ENCODE results near the gene PRDX2. TPM values are rescaled to one million over a fixed set of nuclear protein-coding genes. Genes with fewer than 3 reads are reported as not detected.

The PRDX2 gene
- total and polyA plus RNA-seq, 10 of the 15 experiments (the other 5 are each of a cell fraction or from before 2014, with no cell fraction given): 93.0 to 812 (median 344) TPM

DNA sequence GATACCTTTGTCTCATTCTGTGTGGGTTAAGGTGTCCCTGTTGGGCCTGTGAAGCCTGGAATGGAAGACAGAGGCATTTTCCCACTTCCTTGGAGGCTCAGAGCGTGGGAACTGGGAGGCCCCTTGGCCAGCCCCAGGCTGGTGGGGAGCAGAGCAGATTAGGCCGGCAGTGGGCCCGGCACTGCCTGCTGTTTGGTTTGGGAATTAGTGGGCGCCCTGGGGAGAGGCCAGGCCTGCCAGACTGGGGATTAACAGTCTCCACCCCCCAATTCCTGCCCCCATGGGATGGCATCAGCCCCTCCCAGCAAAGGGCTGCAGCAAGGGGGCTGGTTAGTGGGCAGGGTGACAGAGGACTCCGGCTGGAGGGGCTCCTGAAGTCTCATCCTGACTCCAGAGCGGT lies 53.1 kb downstream of the PRDX2 start:
- 95% methylated on average over 6 of the region's 6 CpGs for WGBS (ENCODE audit: insufficient coverage, insufficient replicate concordance, low lambda C conversion rate, missing lambda C conversion rate)
- no peaks in the 10 kb centered on the region for H4K20me1 ChIP-seq (ENCODE audit: control insufficient read depth, insufficient read depth)
- POLR2A ChIA-PET: interaction anchor here (0.6 kb wide), 1 partner anchor 185 kb away, joined by 4 read pairs; the partner anchor contains the start of gene FARSA
- DNase-seq (ENCODE audit: low read depth, low spot score) (no peak), ATAC-seq (no peak), FAIRE-seq (no peak)
- RAD21 ChIA-PET (ENCODE audit: unreplicated experiment): no interaction called here
- CTCF ChIA-PET: interaction anchor here (0.6 to 2.5 kb wide), 3 partner anchors 9 to 139 kb away, joined by 3 to 12 read pairs (median 9); no protein-coding TSS in a partner anchor
- no TSS peak for BruUV-seq (replicated peaks)
- H3K79me2 ChIP-seq (ENCODE audit: control insufficient read depth, insufficient read depth, low read length): no peaks in the 10 kb centered on the region
- H3K9me3 ChIP-seq (replicated peaks; ENCODE audit: control insufficient read depth, insufficient read depth, low read length): peaks cover 11% of the 10 kb centered on the region; the same call in 1 of the 3 replicates
- no peak overlapping the region for H3K4me3 ChIP-seq
- no peak overlapping the region for H2AFZ ChIP-seq (ENCODE audit: control insufficient read depth, low read depth, low read length)
- intact Hi-C loops (cut with micrococcal nuclease; ENCODE audit: unreplicated experiment) (no loop called here), in situ Hi-C loops (cut with MboI) (no loop called here)
- H3K9ac ChIP-seq (ENCODE audit: control insufficient read depth, insufficient read depth, low read length): no peak overlapping the region
- H3K27ac ChIP-seq (ENCODE audit: control insufficient read depth, insufficient read depth): no peak overlapping the region
- peaks cover 0 to 8% of the 10 kb centered on the region in 2 experiments; a peak in 2 of 4 replicates for H3K36me3 ChIP-seq (ENCODE audit: control insufficient read depth in 2 of 2, insufficient read depth in 2 of 2, low read length in 1 of 2)
- SMC1A ChIA-PET (ENCODE audit: uncharacterized antibody, unreplicated experiment): no interaction called here
- no peaks in the 10 kb centered on the region for H3K27me3 ChIP-seq (replicated peaks in 1 of 2; ENCODE audit: control insufficient read depth in 2 of 2, insufficient read depth in 2 of 2, low read length in 1 of 2)
- no peak overlapping the region for H3K4me2 ChIP-seq (ENCODE audit: control insufficient read depth, insufficient read depth)
- no peaks in the 10 kb centered on the region for H3K4me1 ChIP-seq (ENCODE audit: control insufficient read depth, insufficient read depth, low read length)
- TF ChIP-seq RB1 (IDR thresholded peaks at IDR 0.05; ENCODE audit: borderline replicate concordance): no peak
- TF ChIP-seq EGR1 (IDR thresholded peaks at IDR 0.05; ENCODE audit: borderline replicate concordance in 1 of 2, low read depth in 2 of 2, low read length in 2 of 2): no peak
- TF ChIP-seq SUZ12 (IDR thresholded peaks at IDR 0.05; ENCODE audit: unreplicated experiment): no peak
- TF ChIP-seq, protein P1, sequence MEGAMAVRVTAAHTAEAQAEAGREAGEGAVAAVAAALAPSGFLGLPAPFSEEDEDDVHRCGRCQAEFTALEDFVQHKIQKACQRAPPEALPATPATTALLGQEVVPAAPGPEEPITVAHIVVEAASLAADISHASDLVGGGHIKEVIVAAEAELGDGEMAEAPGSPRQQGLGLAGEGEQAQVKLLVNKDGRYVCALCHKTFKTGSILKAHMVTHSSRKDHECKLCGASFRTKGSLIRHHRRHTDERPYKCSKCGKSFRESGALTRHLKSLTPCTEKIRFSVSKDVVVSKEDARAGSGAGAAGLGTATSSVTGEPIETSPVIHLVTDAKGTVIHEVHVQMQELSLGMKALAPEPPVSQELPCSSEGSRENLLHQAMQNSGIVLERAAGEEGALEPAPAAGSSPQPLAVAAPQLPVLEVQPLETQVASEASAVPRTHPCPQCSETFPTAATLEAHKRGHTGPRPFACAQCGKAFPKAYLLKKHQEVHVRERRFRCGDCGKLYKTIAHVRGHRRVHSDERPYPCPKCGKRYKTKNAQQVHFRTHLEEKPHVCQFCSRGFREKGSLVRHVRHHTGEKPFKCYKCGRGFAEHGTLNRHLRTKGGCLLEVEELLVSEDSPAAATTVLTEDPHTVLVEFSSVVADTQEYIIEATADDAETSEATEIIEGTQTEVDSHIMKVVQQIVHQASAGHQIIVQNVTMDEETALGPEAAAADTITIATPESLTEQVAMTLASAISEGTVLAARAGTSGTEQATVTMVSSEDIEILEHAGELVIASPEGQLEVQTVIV (IDR thresholded peaks at IDR 0.05; ENCODE audit: borderline replicate concordance, partially characterized antibody): no peak
- TF ChIP-seq, protein P2, sequence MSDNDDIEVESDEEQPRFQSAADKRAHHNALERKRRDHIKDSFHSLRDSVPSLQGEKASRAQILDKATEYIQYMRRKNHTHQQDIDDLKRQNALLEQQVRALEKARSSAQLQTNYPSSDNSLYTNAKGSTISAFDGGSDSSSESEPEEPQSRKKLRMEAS (IDR thresholded peaks at IDR 0.05; ENCODE audit: low read depth, low read length): no peak
- TF ChIP-seq, protein P3, sequence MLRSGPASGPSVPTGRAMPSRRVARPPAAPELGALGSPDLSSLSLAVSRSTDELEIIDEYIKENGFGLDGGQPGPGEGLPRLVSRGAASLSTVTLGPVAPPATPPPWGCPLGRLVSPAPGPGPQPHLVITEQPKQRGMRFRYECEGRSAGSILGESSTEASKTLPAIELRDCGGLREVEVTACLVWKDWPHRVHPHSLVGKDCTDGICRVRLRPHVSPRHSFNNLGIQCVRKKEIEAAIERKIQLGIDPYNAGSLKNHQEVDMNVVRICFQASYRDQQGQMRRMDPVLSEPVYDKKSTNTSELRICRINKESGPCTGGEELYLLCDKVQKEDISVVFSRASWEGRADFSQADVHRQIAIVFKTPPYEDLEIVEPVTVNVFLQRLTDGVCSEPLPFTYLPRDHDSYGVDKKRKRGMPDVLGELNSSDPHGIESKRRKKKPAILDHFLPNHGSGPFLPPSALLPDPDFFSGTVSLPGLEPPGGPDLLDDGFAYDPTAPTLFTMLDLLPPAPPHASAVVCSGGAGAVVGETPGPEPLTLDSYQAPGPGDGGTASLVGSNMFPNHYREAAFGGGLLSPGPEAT (IDR thresholded peaks at IDR 0.05; ENCODE audit: low read depth): no peak
- TF ChIP-seq ZNF24 (IDR thresholded peaks at IDR 0.05): no peak
- TF ChIP-seq RELA (IDR thresholded peaks at IDR 0.05; ENCODE audit: borderline replicate concordance, partially characterized antibody): no peak
- TF ChIP-seq HDGF (IDR thresholded peaks at IDR 0.05): no peak
- TF ChIP-seq CBFB (IDR thresholded peaks at IDR 0.05; ENCODE audit: low read depth): no peak
- no peak for TF ChIP-seq HCFC1 (IDR thresholded peaks at IDR 0.05; ENCODE audit: low read length)
- no peak for TF ChIP-seq NRF1 (conservative IDR thresholded peaks at IDR 0.05; ENCODE audit: low read depth, low read length)
- no peak for TF ChIP-seq TAF1 (IDR thresholded peaks at IDR 0.05; ENCODE audit: borderline replicate concordance, low read depth, low read length)
- no peak for TF ChIP-seq IKZF1 (conservative IDR thresholded peaks at IDR 0.05)
- TF ChIP-seq, protein P4, sequence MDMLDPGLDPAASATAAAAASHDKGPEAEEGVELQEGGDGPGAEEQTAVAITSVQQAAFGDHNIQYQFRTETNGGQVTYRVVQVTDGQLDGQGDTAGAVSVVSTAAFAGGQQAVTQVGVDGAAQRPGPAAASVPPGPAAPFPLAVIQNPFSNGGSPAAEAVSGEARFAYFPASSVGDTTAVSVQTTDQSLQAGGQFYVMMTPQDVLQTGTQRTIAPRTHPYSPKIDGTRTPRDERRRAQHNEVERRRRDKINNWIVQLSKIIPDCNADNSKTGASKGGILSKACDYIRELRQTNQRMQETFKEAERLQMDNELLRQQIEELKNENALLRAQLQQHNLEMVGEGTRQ (IDR thresholded peaks at IDR 0.05; ENCODE audit: borderline replicate concordance, low read depth, low read length): no peak
- TF ChIP-seq ZZZ3 (IDR thresholded peaks at IDR 0.05; ENCODE audit: control insufficient read depth, insufficient read length, low read depth): no peak
- TF ChIP-seq ZNF207 (IDR thresholded peaks at IDR 0.05; ENCODE audit: borderline replicate concordance): no peak

Data from GM12878 (cell line).